Stimulated activated CD4-positive, alpha-beta T cell treated with anti-CD3 and anti-CD28 coated beads, Interleukin-1b, Interleukin-23, amount 100 ng/mL, for 4 hours (primary cell): ENCODE results near the gene HTR3A.

Source experiments
- DNase-seq, 2 donors: peaks; one replicate each; pipeline ENCODE4 v3.0.0-alpha.2; 2020; ENCODE audit warnings: low read depth in 2 of 2

The HTR3A gene

GRCh38 chr11:114019046-114019445, 44.1 kb downstream of the HTR3A start:
- no peak for DNase-seq

- DNase-seq: no peak
Observed at GRCh38 chr11:114019574-114019973, 44.7 kb downstream of the HTR3A start.

DNA sequence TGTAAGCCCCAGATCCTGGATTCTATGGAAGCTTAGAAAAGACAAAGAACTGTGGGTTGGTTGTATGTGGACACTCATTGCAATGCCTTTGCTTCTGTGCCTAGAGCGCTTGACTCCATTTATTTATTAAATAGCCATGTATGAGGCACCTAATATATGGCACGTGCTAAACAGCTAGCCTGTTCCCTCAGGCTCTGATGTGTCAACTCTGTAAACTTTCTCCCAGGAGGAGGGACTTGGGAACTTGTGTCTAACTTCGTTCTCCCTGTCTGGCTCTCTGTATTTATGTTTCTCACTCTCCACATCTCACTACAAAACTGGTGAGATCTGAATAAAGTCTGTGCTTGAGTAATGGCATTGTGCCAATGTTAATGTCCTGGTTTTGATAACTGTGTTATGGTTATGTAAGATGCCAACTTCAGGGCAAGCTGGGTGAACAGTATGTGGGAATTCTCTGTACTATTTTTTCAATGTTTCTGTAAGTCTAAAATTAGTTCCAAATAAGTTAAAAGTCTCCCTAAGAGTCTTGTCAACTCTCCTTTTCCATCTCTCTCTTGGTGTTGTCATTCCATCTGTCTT, 50.5 kb downstream of the HTR3A start:
- no peak for DNase-seq

GRCh38 chr11:114026355-114026754, 51.4 kb downstream of the HTR3A start:
- no peak for DNase-seq

- DNase-seq: no peak
Observed at GRCh38 chr11:114027391-114027790, 52.5 kb downstream of the HTR3A start.

DNA sequence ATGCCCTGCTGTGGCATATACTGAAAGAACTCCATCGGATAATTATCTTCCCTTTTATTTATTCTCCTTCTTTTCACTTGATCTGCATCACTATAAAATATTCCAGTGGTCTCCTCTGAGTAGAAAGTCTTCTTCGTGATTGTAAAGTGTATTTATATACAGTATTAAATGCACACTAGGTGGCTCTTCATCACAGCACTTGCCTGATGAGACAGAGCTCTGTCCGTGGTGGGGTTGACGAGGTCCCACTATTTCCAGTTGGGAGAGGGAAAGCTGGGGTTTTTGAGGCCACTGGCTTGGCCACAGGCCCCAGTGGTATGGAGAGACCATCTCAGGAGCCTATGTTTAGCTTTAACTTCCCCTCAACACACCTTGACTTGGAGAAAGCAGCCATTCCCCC, 53.0 kb downstream of the HTR3A start:
- no peak for DNase-seq

DNA sequence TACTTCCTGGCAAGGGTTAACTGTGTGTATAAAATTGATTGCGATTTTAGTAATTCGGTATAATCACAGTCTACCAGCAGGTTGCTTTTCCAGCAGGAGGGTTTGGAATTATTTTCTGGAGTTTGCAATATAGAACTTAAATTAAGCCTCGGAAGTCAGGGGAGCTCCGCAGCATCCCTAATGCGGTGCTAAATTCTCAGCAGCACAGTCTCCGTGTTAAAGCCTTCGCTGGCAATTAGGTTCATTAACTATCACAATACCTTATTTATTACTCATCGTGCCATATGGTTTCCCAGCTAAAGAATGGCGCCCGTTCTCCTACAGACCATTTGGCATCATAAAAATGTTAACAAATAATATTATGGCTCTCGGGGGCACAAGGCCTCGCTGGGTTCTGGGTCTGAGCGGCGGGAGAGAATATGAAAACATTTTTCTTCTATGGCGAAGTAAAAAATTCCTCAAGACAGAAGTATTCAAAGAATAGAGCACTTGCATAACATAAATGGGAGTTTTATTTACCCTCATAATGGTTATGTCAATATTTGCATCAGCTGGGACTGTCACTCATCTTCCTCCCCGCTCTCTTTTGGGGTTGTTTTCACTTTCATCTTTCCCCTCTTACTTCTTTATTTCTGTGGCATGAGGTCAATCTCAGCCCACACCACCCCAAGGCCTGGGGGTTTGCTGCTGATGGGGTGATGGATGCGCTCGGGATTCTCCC, 56.5 kb downstream of the HTR3A start:
- no peak for DNase-seq

GRCh38 chr11:114031967-114032320, 57.0 kb downstream of the HTR3A start:
- no peak for DNase-seq

GRCh38 chr11:114033066-114033465, 58.2 kb downstream of the HTR3A start:
- no peak for DNase-seq

GRCh38 chr11:114033572-114033971, 58.7 kb downstream of the HTR3A start:
- no peak for DNase-seq

DNA sequence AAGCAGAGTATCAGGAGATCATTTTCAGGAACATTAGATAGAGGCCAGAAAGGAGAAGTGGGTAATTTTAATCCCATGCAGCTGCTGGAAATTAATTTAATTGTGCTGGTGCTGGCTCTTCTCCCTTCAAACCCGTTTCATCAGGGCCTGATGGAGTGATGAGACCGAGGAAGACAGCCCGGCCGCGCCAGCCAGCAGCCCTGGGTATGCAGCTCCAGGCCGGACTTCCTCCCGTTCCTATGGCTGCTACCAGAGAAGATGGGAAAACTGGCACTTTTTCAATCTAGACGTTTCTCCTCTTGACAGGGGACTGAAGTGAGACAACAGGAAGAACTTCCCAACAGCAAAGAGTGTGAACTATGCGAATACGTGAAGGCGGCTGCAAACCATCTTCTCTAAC, 60.0 kb downstream of the HTR3A start:
- no peak for DNase-seq

DNA sequence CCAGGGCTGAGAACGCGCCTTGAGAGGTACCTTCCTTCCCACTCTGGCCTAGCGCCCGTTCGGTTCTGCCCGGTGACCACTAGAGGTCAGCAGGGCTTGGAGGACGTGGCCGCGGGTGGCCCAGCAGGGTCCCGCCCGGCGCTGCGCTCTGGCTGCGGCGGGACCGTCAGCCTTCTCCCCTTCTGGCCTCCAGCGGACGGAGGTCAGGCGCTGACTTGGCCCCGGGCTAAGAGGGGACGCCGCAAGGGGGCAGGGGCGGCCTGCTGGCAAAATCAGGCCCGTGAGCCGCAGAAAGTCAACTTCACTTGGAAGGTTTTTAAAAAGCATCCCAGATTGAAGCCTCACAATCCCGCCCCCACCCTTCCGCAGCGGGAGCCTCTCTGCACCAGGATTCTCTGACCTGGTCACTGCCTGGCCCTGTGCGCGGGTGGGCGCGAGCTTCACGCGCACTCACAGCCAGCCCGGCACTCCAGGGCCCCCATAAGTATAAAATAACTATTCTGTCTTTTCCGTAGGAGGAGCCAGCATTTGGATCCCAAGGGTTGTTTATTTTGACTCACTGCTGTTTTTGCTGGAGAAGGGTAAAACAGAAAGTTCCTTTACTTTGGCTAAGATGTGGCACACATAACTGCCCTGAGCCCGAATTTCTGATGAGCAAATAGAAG, 61.4 kb downstream of the HTR3A start:
- peak; percentile 32 to 42 for DNase-seq

- no peak for DNase-seq
Observed at GRCh38 chr11:114036958-114037357, 62.0 kb downstream of the HTR3A start.

DNA sequence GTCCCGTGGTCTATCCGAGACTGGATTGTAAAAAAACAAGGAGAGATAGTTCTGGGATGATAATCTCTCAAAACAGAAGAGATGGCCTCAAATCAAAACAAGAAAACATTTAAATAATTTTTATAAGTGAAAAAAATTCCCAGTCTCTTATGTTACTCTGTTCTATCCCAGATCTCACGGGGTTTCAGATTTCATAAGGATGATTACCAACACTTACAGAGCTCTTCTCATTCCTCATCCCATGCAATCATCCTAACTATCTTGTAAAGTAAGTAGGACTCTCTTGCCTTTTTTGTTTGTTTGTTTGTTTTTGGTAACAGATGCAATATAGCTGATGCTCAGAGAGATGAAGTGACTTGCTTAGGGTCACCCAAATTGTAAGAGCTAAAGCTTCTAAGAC, 64.6 kb downstream of the HTR3A start:
- DNase-seq: no peak
